HCT116 (cell line): ENCODE measurements around the gene FOXO6. TPM values are rescaled to one million over a fixed set of nuclear protein-coding genes. Genes with fewer than 3 reads are reported as not detected.
A peak's percentile ranks its signal among the peaks of the same experiment; 100 is the strongest.

Source experiments
- ATAC-seq: fragments of 200-7000 bp; cut with Tn5 transposase; 2 replicates; pipeline ENCODE4 v1.9.1; 2020; ENCODE audit warnings: mild to moderate bottlenecking, moderate library complexity
- BruUV-seq: library from RNA; stranded (reverse); fragments of 400-500 nt; replicated peaks from 2 replicates; lab custom pipeline; 2021; lab: Mats Ljungman, UMichigan
- CTCF ChIA-PET: fragments of 300-600 bp; sonication (Branson Sonifier 250); formaldehyde crosslinking; loops from one replicate; lab custom pipeline; 2021; ENCODE audit warnings: antibody characterized with exemption; lab: Charles Lee
- POLR2A ChIA-PET: fragments of 300-600, 350-600 bp; sonication (Branson Sonifier 250); formaldehyde crosslinking; loops from one replicate; lab custom pipeline; 2021; ENCODE audit warnings: antibody characterized with exemption; lab: Charles Lee
- RAD21 ChIA-PET, 2 experiments: fragments of 300-600 bp; sonication (Branson Sonifier 250); formaldehyde crosslinking; loops; one replicate each; lab custom pipeline; 2023; ENCODE audit warnings: low total read pairs in 2 of 2; ENCODE audit not compliant: uncharacterized antibody in 2 of 2, unreplicated experiment in 2 of 2, low non-redundant PET in 1 of 2; lab: Charles Lee
- DNase-seq: peaks from one replicate; pipeline ENCODE4 v3.0.0-alpha.2; 2010; ENCODE audit warnings: low read depth, low spot score
- H2AFZ ChIP-seq: fragments of 200-600 bp; shearing (Covaris generic), sonication (generic); 2 replicates; pipeline ENCODE4 v1.6.1; 2017; ENCODE audit warnings: low read depth, mixed run types, mixed read lengths, antibody characterized with exemption, low read length; ENCODE audit not compliant: poor library complexity, severe bottlenecking
- H3K27ac ChIP-seq: 2 replicates; pipeline ENCODE4 v1.5.1; 2012; ENCODE audit warnings: low read depth, low read length
- H3K27me3 ChIP-seq: fragments of 200-600 bp; sonication (generic); 2 replicates; pipeline ENCODE4 v1.6.1; 2016; ENCODE audit warnings: mixed run types, low read length, mixed read lengths; ENCODE audit not compliant: insufficient read depth
- H3K36me3 ChIP-seq, 2 experiments: fragments of 200-500 bp in 1 of 2; fragments of 200-600 bp in 1 of 2; sonication (Bioruptor generic) in 1 of 2; sonication (generic) in 1 of 2; 2 replicates each; pipeline versions ENCODE4 v1.5.1 to v1.6.1; 2014 to 2016; ENCODE audit warnings: low read length in 2 of 2, inconsistent platforms in 1 of 2, mixed read lengths in 1 of 2, mixed run types in 1 of 2; ENCODE audit not compliant: insufficient read depth in 2 of 2, control insufficient read depth in 1 of 2
- H3K4me1 ChIP-seq, 2 experiments: fragments of 200-600 bp in 1 of 2; sonication (generic) in 1 of 2; 2 replicates each; pipeline versions ENCODE4 v1.5.1 to v1.6.1; 2012 to 2017; ENCODE audit warnings: low read length in 2 of 2, inconsistent platforms in 1 of 2, mild to moderate bottlenecking in 1 of 2, mixed read lengths in 1 of 2, mixed run types in 1 of 2, moderate library complexity in 1 of 2; ENCODE audit not compliant: insufficient read depth in 2 of 2, control insufficient read depth in 1 of 2
- H3K4me2 ChIP-seq: fragments of 200-600 bp; sonication (generic); 2 replicates; pipeline ENCODE4 v1.6.1; 2017; ENCODE audit warnings: mixed run types, low read length, mixed read lengths
- H3K4me3 ChIP-seq, 2 experiments: fragments of 200-600 bp in 1 of 2; sonication (generic) in 1 of 2; replicated peaks in 1 of 2; 2 replicates each; pipeline ENCODE4 v1.5.1; 2011 to 2016; ENCODE audit warnings: low read length in 2 of 2, control low read depth in 1 of 2, low read depth in 1 of 2, mild to moderate bottlenecking in 1 of 2, mixed read lengths in 1 of 2, mixed run types in 1 of 2
- H3K79me2 ChIP-seq: fragments of 200-600 bp; sonication (generic); 2 replicates; pipeline ENCODE4 v1.6.1; 2017; ENCODE audit warnings: mild to moderate bottlenecking, mixed run types, low read length, moderate library complexity, mixed read lengths; ENCODE audit not compliant: insufficient read depth
- H3K9ac ChIP-seq: fragments of 200-600 bp; sonication (generic); 2 replicates; pipeline ENCODE4 v1.6.1; 2016; ENCODE audit warnings: low read length, mixed read lengths
- H3K9me2 ChIP-seq: fragments of 200-600 bp; sonication (generic), shearing (Covaris generic); 2 replicates; pipeline ENCODE4 v1.6.1; 2017; ENCODE audit warnings: mixed run types, mild to moderate bottlenecking, moderate library complexity; ENCODE audit not compliant: insufficient read depth
- H3K9me3 ChIP-seq, 2 experiments: fragments of 200-500 bp in 1 of 2; fragments of 200-600 bp in 1 of 2; sonication (Bioruptor generic) in 1 of 2; sonication (generic) in 1 of 2; 2 replicates each; pipeline ENCODE4 v1.6.1; 2014 to 2017; ENCODE audit warnings: low read length in 2 of 2, mixed read lengths in 2 of 2, inconsistent platforms in 1 of 2, low read depth in 1 of 2, mild to moderate bottlenecking in 1 of 2, mixed run types in 1 of 2, moderate library complexity in 1 of 2; ENCODE audit not compliant: control insufficient read depth in 1 of 2, insufficient read depth in 1 of 2
- H4K20me1 ChIP-seq: fragments of 200-600 bp; sonication (generic), shearing (Covaris generic); 2 replicates; pipeline ENCODE4 v1.6.1; 2017; ENCODE audit warnings: mixed run types, mild to moderate bottlenecking, moderate library complexity; ENCODE audit not compliant: insufficient read depth
- EGR1 ChIP-seq: IDR thresholded peaks from 2 replicates; pipeline ENCODE4 v1.6.1; 2012; ENCODE audit warnings: low read depth
- ELF1 ChIP-seq: IDR thresholded peaks from 2 replicates; pipeline ENCODE4 v1.6.1; 2012; ENCODE audit warnings: low read depth, borderline replicate concordance
- FOSL1 ChIP-seq: IDR thresholded peaks from 2 replicates; pipeline ENCODE4 v1.6.1; 2012; ENCODE audit warnings: low read depth
- JUND ChIP-seq: IDR thresholded peaks from 2 replicates; pipeline ENCODE4 v1.6.1; 2012
- MAX ChIP-seq: IDR thresholded peaks from 2 replicates; pipeline ENCODE4 v1.6.1; 2012
- POLR2A ChIP-seq: IDR thresholded peaks from 2 replicates; pipeline ENCODE4 v1.7.0; 2011; ENCODE audit warnings: borderline replicate concordance; ENCODE audit not compliant: insufficient read depth, insufficient read length; ENCODE audit errors: extremely low read depth
- POLR2AphosphoS5 ChIP-seq: IDR thresholded peaks from 2 replicates; pipeline ENCODE4 v1.6.1; 2011; ENCODE audit warnings: mild to moderate bottlenecking, low read depth, low read length, moderate library complexity
- RAD21 ChIP-seq: IDR thresholded peaks from 2 replicates; pipeline ENCODE4 v1.6.1; 2012; ENCODE audit warnings: low read depth, mild to moderate bottlenecking
- REST ChIP-seq: IDR thresholded peaks from 2 replicates; pipeline ENCODE4 v1.6.1; 2012; ENCODE audit warnings: low read depth
- SRF ChIP-seq: IDR thresholded peaks from 2 replicates; pipeline ENCODE4 v1.6.1; 2012; ENCODE audit warnings: low read depth
- TCF7L2 ChIP-seq: IDR thresholded peaks from 2 replicates; pipeline ENCODE4 v1.7.0; 2011; ENCODE audit warnings: borderline replicate concordance, inconsistent platforms; ENCODE audit not compliant: insufficient read depth, insufficient read length; ENCODE audit errors: extremely low read depth
- intact Hi-C: fragments of 100-400 bp; cut with micrococcal nuclease; formaldehyde crosslinking; loops from 2 replicates; pipeline ENCODE4 v1.10.0; 2022
- total RNA-seq: library from RNA; stranded (reverse); gene quantifications from one replicate; pipeline ENCODE4 v1.2.1, GENCODE V29; 2021; ENCODE audit not compliant: unreplicated experiment
- TF ChIP-seq, protein P1 (sequence below): IDR thresholded peaks from 2 replicates; pipeline ENCODE4 v1.6.1; 2011; ENCODE audit warnings: mild to moderate bottlenecking, low read length, moderate library complexity; ENCODE audit not compliant: insufficient replicate concordance; ENCODE audit errors: extremely low read depth
- TF ChIP-seq, protein P2 (sequence below), 3 experiments: fragments of 200-600 bp in 1 of 3; sonication (generic) in 1 of 3; IDR thresholded peaks in 2 of 3; conservative IDR thresholded peaks in 1 of 3; 2 replicates each; pipeline ENCODE4 v1.5.1; 2012 to 2017; ENCODE audit warnings: low read depth in 2 of 3, low read length in 2 of 3, antibody characterized with exemption in 1 of 3, borderline replicate concordance in 1 of 3, control low read depth in 1 of 3, mild to moderate bottlenecking in 1 of 3, mixed read lengths in 1 of 3, mixed run types in 1 of 3, moderate library complexity in 1 of 3; ENCODE audit not compliant: insufficient read depth in 1 of 3

The FOXO6 gene
- total RNA-seq, 1 experiment from 2014 or later: 7.0 TPM

GRCh38 chr1:41340655-41341364 lies 20.4 kb upstream of the FOXO6 start:
- H3K27me3 ChIP-seq: no peaks in the 10 kb centered on the region
- no peaks in the 10 kb centered on the region for H3K79me2 ChIP-seq
- RAD21 ChIA-PET: no interaction called here
- POLR2A ChIA-PET: interaction anchor here (0.8 to 1.6 kb wide), 2 partner anchors 11 to 20 kb away, joined by 3 to 4 read pairs; partner anchors contain the start of gene FOXO6
- CTCF ChIA-PET: interaction anchor here (1.2 to 3.1 kb wide), 6 partner anchors 7 to 78 kb away, joined by 4 to 18 read pairs (median 6); partner anchors contain the start of gene FOXO6
- H3K9ac ChIP-seq: no peak overlapping the region
- intact Hi-C loops: loop anchor here (10.0 kb wide), 1 partner anchor 1424 kb away; the partner anchor contains the start of genes C1orf50 and P3H1
- H2AFZ ChIP-seq: peak overlapping the region; percentile 64
- no peak overlapping the region for H3K27ac ChIP-seq
- TF ChIP-seq JUND (no peak), FOSL1 (no peak), EGR1 (no peak), POLR2AphosphoS5 (no peak), REST (no peak), ELF1 (no peak), TCF7L2 (no peak), POLR2A (no peak), SRF (no peak), RAD21 (no peak), MAX (0 out of 2 replicates have a peak, but pooled peaks have one; percentile 16)
- TF ChIP-seq, protein P1, sequence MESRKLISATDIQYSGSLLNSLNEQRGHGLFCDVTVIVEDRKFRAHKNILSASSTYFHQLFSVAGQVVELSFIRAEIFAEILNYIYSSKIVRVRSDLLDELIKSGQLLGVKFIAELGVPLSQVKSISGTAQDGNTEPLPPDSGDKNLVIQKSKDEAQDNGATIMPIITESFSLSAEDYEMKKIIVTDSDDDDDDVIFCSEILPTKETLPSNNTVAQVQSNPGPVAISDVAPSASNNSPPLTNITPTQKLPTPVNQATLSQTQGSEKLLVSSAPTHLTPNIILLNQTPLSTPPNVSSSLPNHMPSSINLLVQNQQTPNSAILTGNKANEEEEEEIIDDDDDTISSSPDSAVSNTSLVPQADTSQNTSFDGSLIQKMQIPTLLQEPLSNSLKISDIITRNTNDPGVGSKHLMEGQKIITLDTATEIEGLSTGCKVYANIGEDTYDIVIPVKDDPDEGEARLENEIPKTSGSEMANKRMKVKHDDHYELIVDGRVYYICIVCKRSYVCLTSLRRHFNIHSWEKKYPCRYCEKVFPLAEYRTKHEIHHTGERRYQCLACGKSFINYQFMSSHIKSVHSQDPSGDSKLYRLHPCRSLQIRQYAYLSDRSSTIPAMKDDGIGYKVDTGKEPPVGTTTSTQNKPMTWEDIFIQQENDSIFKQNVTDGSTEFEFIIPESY: no peak
- TF ChIP-seq, protein P2, sequence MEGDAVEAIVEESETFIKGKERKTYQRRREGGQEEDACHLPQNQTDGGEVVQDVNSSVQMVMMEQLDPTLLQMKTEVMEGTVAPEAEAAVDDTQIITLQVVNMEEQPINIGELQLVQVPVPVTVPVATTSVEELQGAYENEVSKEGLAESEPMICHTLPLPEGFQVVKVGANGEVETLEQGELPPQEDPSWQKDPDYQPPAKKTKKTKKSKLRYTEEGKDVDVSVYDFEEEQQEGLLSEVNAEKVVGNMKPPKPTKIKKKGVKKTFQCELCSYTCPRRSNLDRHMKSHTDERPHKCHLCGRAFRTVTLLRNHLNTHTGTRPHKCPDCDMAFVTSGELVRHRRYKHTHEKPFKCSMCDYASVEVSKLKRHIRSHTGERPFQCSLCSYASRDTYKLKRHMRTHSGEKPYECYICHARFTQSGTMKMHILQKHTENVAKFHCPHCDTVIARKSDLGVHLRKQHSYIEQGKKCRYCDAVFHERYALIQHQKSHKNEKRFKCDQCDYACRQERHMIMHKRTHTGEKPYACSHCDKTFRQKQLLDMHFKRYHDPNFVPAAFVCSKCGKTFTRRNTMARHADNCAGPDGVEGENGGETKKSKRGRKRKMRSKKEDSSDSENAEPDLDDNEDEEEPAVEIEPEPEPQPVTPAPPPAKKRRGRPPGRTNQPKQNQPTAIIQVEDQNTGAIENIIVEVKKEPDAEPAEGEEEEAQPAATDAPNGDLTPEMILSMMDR (IDR thresholded peaks at IDR 0.05 in 2 of 3, conservative IDR thresholded peaks at IDR 0.05 in 1 of 3; ENCODE audit: borderline replicate concordance in 1 of 3, insufficient read depth in 1 of 3, low read depth in 2 of 3, low read length in 2 of 3): peak in 2 of 3 experiments; percentile 18 to 22; a peak in 1 of 6 replicates
- peaks cover 0 to 4% of the 10 kb centered on the region in 2 experiments; a peak in 2 of 4 replicates for H3K9me3 ChIP-seq
- peak overlapping the region; percentile 79 for H3K4me2 ChIP-seq
- H3K9me2 ChIP-seq: no peaks in the 10 kb centered on the region
- ATAC-seq: peak; percentile 70
- no peaks in the 10 kb centered on the region for H3K36me3 ChIP-seq
- no peak overlapping the region for H3K4me3 ChIP-seq
- no peak for DNase-seq
- no TSS peak for BruUV-seq
- H4K20me1 ChIP-seq: no peaks in the 10 kb centered on the region
- peaks cover 15 to 24% of the 10 kb centered on the region in 2 experiments for H3K4me1 ChIP-seq
